HepG2 (cell line): ENCODE measurements around the gene ZNRD2. TPM values are rescaled to one million over a fixed set of nuclear protein-coding genes. Genes with fewer than 3 reads are reported as not detected.

Source experiments
- ATAC-seq: fragments of 200-7000 bp; cut with Tn5 transposase; 3 replicates; pipeline ENCODE4 v1.9.1; 2020; ENCODE audit warnings: mild to moderate bottlenecking, moderate library complexity
- BruUV-seq: library from RNA; stranded (reverse); fragments of 400-500 nt; replicated peaks from 2 replicates; lab custom pipeline; 2021; lab: Mats Ljungman, UMichigan
- CTCF ChIA-PET: fragments of 300-600 bp; formaldehyde crosslinking; extraction: SDS; loops from one replicate; lab custom pipeline; 2021; ENCODE audit warnings: low total read pairs, inconsistent platforms, low intra/inter-chr PET ratio; lab: Yijun Ruan, JAX
- POLR2A ChIA-PET: fragments of 350-600 bp; sonication (Branson Sonifier 250); formaldehyde crosslinking; loops from one replicate; lab custom pipeline; 2020; ENCODE audit warnings: antibody characterized with exemption, inconsistent platforms; lab: Yijun Ruan, JAX
- DNase-seq: peaks from one replicate; pipeline ENCODE4 v3.0.0-alpha.2; 2015; ENCODE audit warnings: low spot score
- FAIRE-seq: peaks from 3 replicates; lab custom pipeline; 2011; peaks lifted over from hg19 to GRCh38; lab: Jason Lieb, UNC
- H2AFZ ChIP-seq: one replicate; pipeline ENCODE4 v1.6.1; 2011; ENCODE audit warnings: low read length, inconsistent platforms
- H3K27ac ChIP-seq: fragments of 300-600 bp; 3 replicates; pipeline ENCODE4 v1.8.0; 2011; ENCODE audit warnings: mixed run types, mild to moderate bottlenecking, mixed read lengths, low read length, inconsistent platforms; ENCODE audit not compliant: insufficient read depth; ENCODE audit errors: extremely low read length
- H3K27me3 ChIP-seq, 2 experiments: fragments of 200-600 bp in 1 of 2; 2 replicates in 1 of 2; 3 replicates in 1 of 2; pipeline versions ENCODE4 v1.6.0 to v1.8.0; 2011; ENCODE audit warnings: low read length in 2 of 2, mild to moderate bottlenecking in 2 of 2, moderate library complexity in 2 of 2, inconsistent platforms in 1 of 2; ENCODE audit not compliant: insufficient read depth in 2 of 2, control insufficient read depth in 1 of 2
- H3K36me3 ChIP-seq, 2 experiments: fragments of 200-600 bp in 1 of 2; replicated peaks in 1 of 2; 2 replicates in 1 of 2; 3 replicates in 1 of 2; pipeline versions ENCODE4 v1.5.1 to v1.8.0; 2011; ENCODE audit warnings: low read length in 2 of 2, inconsistent platforms in 1 of 2; ENCODE audit not compliant: insufficient read depth in 2 of 2, control insufficient read depth in 1 of 2
- H3K4me1 ChIP-seq: 2 replicates; pipeline ENCODE4 v1.5.1; 2012; ENCODE audit warnings: low read length, inconsistent platforms; ENCODE audit not compliant: insufficient read depth
- H3K4me2 ChIP-seq: 2 replicates; pipeline ENCODE4 v1.6.0; 2011; ENCODE audit warnings: low read depth, low read length, inconsistent platforms
- H3K4me3 ChIP-seq, 3 experiments: fragments of 200-600 bp in 1 of 3; sonication (generic), shearing (Covaris generic) in 1 of 3; replicated peaks in 1 of 3; 2 replicates each; pipeline ENCODE4 v1.5.1; 2011 to 2016; ENCODE audit warnings: low read length in 3 of 3, inconsistent platforms in 2 of 3, low read depth in 2 of 3, mild to moderate bottlenecking in 2 of 3, control low read depth in 1 of 3, mixed read lengths in 1 of 3; ENCODE audit not compliant: insufficient read depth in 1 of 3
- H3K79me2 ChIP-seq: one replicate; pipeline ENCODE4 v1.6.1; 2011; ENCODE audit warnings: low read length, inconsistent platforms; ENCODE audit not compliant: insufficient read depth
- H3K9ac ChIP-seq: 2 replicates; pipeline ENCODE4 v1.6.0; 2011; ENCODE audit warnings: mild to moderate bottlenecking, low read depth, low read length, inconsistent platforms; ENCODE audit not compliant: insufficient read depth
- H3K9me3 ChIP-seq: 2 replicates; pipeline ENCODE4 v1.5.1; 2012; ENCODE audit warnings: mild to moderate bottlenecking, low read length
- H4K20me1 ChIP-seq: 2 replicates; pipeline ENCODE4 v1.6.0; 2011; ENCODE audit warnings: inconsistent platforms, mild to moderate bottlenecking, low read length, moderate library complexity; ENCODE audit not compliant: insufficient read depth
- CREB1 ChIP-seq, 2 experiments: fragments of 450-650 bp in 1 of 2; IDR thresholded peaks; 2 replicates each; pipeline ENCODE4 v1.6.1; 2016 to 2017; ENCODE audit warnings: control low read depth in 1 of 2, mild to moderate bottlenecking in 1 of 2, missing compliant biosample characterization in 1 of 2, missing genetic modification characterization in 1 of 2
- KDM5B ChIP-seq: sonication (generic); formaldehyde crosslinking; IDR thresholded peaks from 2 replicates; pipeline ENCODE4 v1.4.0; 2020; ENCODE audit warnings: missing genetic modification reagents, mild to moderate bottlenecking, borderline replicate concordance
- MZF1 ChIP-seq: sonication (generic); formaldehyde crosslinking; IDR thresholded peaks from 2 replicates; pipeline ENCODE4 v1.8.1; 2023; ENCODE audit warnings: mild to moderate bottlenecking, missing genetic modification reagents, borderline replicate concordance
- POGZ ChIP-seq: sonication (generic); formaldehyde crosslinking; IDR thresholded peaks from 2 replicates; pipeline ENCODE4 v1.4.0; 2020; ENCODE audit warnings: mild to moderate bottlenecking, missing genetic modification reagents
- RBM39 ChIP-seq: fragments of 200-400 bp; formaldehyde crosslinking; IDR thresholded peaks from one replicate; pipeline ENCODE4 v1.6.1; 2018; ENCODE audit warnings: antibody characterized with exemption, mild to moderate bottlenecking, low read depth, low read length; ENCODE audit not compliant: poor library complexity, severe bottlenecking
- SIN3B ChIP-seq: fragments of 150-350 bp; IDR thresholded peaks from 2 replicates; pipeline ENCODE4 v1.6.1; 2014; ENCODE audit warnings: low read length
- SMAD3 ChIP-seq: sonication (generic); formaldehyde crosslinking; IDR thresholded peaks from 2 replicates; pipeline ENCODE4 v1.4.0; 2020; ENCODE audit warnings: missing genetic modification reagents
- TAF1 ChIP-seq: sonication (generic); formaldehyde crosslinking; IDR thresholded peaks from 2 replicates; pipeline ENCODE4 v1.4.0; 2020; ENCODE audit warnings: missing genetic modification reagents
- ZKSCAN1 ChIP-seq: fragments of 150-350 bp; IDR thresholded peaks from 2 replicates; pipeline ENCODE4 v1.6.1; 2014; ENCODE audit warnings: low read length
- ZNF101 ChIP-seq: sonication (generic); formaldehyde crosslinking; IDR thresholded peaks from 2 replicates; pipeline ENCODE4 v1.4.0; 2020; ENCODE audit warnings: mild to moderate bottlenecking, low read depth, missing genetic modification reagents, borderline replicate concordance
- ZNF3 ChIP-seq: IDR thresholded peaks from 2 replicates; pipeline ENCODE4 v1.7.0; 2017; ENCODE audit warnings: inconsistent platforms
- ZNF484 ChIP-seq: sonication (generic); formaldehyde crosslinking; IDR thresholded peaks from 2 replicates; pipeline ENCODE4 v1.5.1; 2020; ENCODE audit warnings: mild to moderate bottlenecking, low read depth, missing genetic modification reagents, borderline replicate concordance
- ZNF552 ChIP-seq: sonication (generic); formaldehyde crosslinking; IDR thresholded peaks from 2 replicates; pipeline ENCODE4 v1.9.0; 2022; ENCODE audit warnings: missing genetic modification reagents, mild to moderate bottlenecking, borderline replicate concordance
- ZNF562 ChIP-seq: sonication (generic); formaldehyde crosslinking; IDR thresholded peaks from 2 replicates; pipeline ENCODE4 v1.8.0; 2022; ENCODE audit warnings: missing genetic modification reagents, borderline replicate concordance
- ZSCAN30 ChIP-seq: sonication (generic); formaldehyde crosslinking; IDR thresholded peaks from 2 replicates; pipeline ENCODE4 v1.5.0; 2020; ENCODE audit warnings: mild to moderate bottlenecking, missing genetic modification reagents
- WGBS: methylation state at CpG from one replicate; pipeline ENCODE4 v1.1.6; 2017; ENCODE audit warnings: low lambda C conversion rate; 5-methylcytosine and 5-hydroxymethylcytosine counted together
- in situ Hi-C: cut with HindIII; loops from 2 replicates; pipeline ENCODE4 v1.10.0; 2017; ENCODE audit warnings: low pct_unique_long_range_greater_than_20kb; ENCODE audit not compliant: extremely low pct_ligation_motif_present
- intact Hi-C: fragments of 100-400 bp; cut with micrococcal nuclease; formaldehyde crosslinking; loops from one replicate; pipeline ENCODE4 v1.10.0; 2022; ENCODE audit not compliant: unreplicated experiment
- polyA plus RNA-seq, 8 experiments: library from polyadenylated mRNA; depleted of rRNA in 3 of 8; stranded (reverse) in 7 of 8; unstranded in 1 of 8; fragments of >200 nt; fragmentation: Illumina TruSeq in 4 of 8; extraction: Trizol in 4 of 8; gene quantifications; 2 replicates each; pipeline versions ENCODE4 v1.2.1 to v1.2.3, GENCODE V29; 2011 to 2016; ENCODE audit warnings: low read depth in 4 of 8, missing spikeins in 1 of 8, mixed read lengths in 1 of 8; ENCODE audit not compliant: insufficient read depth in 1 of 8
- total RNA-seq, 5 experiments: library from RNA; depleted of rRNA; stranded (reverse); fragments of >200 nt; fragmentation: Illumina TruSeq; extraction: Trizol; gene quantifications; 2 replicates each; pipeline ENCODE4 v1.2.3, GENCODE V29; 2016; ENCODE audit warnings: low read depth in 1 of 5

Gene ZNRD2
- total and polyA plus RNA-seq, 2 of the 13 experiments (the other 11 are each of a cell fraction or from before 2014, with no cell fraction given): 29.2 to 34.0 TPM

GRCh38 chr11:65562788-65563187 is 7.5 kb upstream of the ZNRD2 start:
- ATAC-seq: no peak
- POLR2A ChIA-PET: interaction anchor here (2.2 kb wide), 1 partner anchor 11 kb away, joined by 6 read pairs; no protein-coding TSS in a partner anchor
- intact Hi-C loops (no loop called here), in situ Hi-C loops (no loop called here)
- WGBS: 22% methylated on average over 7 of the region's 9 CpGs
- H3K4me3 ChIP-seq: no peak overlapping the region
- no peak overlapping the region for H3K9ac ChIP-seq
- H3K9me3 ChIP-seq: no peaks in the 10 kb centered on the region
- no TSS peak for BruUV-seq
- no peaks in the 10 kb centered on the region for H3K79me2 ChIP-seq
- no peak overlapping the region for H2AFZ ChIP-seq
- FAIRE-seq: no peak
- H3K27ac ChIP-seq: no peak overlapping the region
- no peak for DNase-seq
- peaks cover 49% of the 10 kb centered on the region for H3K4me1 ChIP-seq
- CTCF ChIA-PET: no interaction called here
- no peaks in the 10 kb centered on the region for H4K20me1 ChIP-seq
- H3K36me3 ChIP-seq: no peaks in the 10 kb centered on the region
- no peak for TF ChIP-seq RBM39
- 0 out of 2 replicates have a peak, but pooled peaks have one; percentile 23 for TF ChIP-seq CREB1 (IDR thresholded peaks at IDR 0.05)
- TF ChIP-seq CREB1 (CRISPR knock-in tag; IDR thresholded peaks at IDR 0.05): no peak
- peak; percentile 97 for TF ChIP-seq ZNF3 (CRISPR knock-in tag)
- H3K27me3 ChIP-seq: no peaks in the 10 kb centered on the region
- H3K4me2 ChIP-seq: peak overlapping the region; percentile 47; the same call in 1 of the 2 replicates

GRCh38 chr11:65563601-65564000 is 6.7 kb upstream of the ZNRD2 start:
- WGBS: 100% methylated on average over 3 of the region's 4 CpGs
- Histone ChIP-seq H3K27ac (no peak overlapping the region), H3K4me2 (peak overlapping the region; percentile 62; the same call in 1 of the 2 replicates), H3K36me3 (no peaks in the 10 kb centered on the region)
- CTCF ChIA-PET: no interaction called here
- no peak for TF ChIP-seq ZNF484 (CRISPR knock-in tag)
- no peak for TF ChIP-seq ZNF552 (CRISPR knock-in tag)
- no peak for TF ChIP-seq KDM5B (CRISPR knock-in tag)
- no peak for TF ChIP-seq SMAD3
- no peak for TF ChIP-seq SIN3B
- no peak for TF ChIP-seq ZKSCAN1
- no peak for TF ChIP-seq TAF1 (CRISPR knock-in tag)
- no peak for TF ChIP-seq MZF1 (CRISPR knock-in tag)
- no peak for TF ChIP-seq ZNF101 (CRISPR knock-in tag)
- TF ChIP-seq ZSCAN30 (CRISPR knock-in tag): no peak
- TF ChIP-seq POGZ (CRISPR knock-in tag): no peak
- TF ChIP-seq ZNF562 (CRISPR knock-in tag): no peak
- TF ChIP-seq, all 625 proteins: peak for 0
- no peak for ATAC-seq
- FAIRE-seq: no peak
- Histone ChIP-seq H3K79me2 (no peaks in the 10 kb centered on the region), H3K27me3 (no peaks in the 10 kb centered on the region), H3K9ac (no peak overlapping the region), H3K9me3 (no peaks in the 10 kb centered on the region), H4K20me1 (no peaks in the 10 kb centered on the region), H3K4me1 (peaks cover 55% of the 10 kb centered on the region), H3K4me3 (no peak overlapping the region), H2AFZ (no peak overlapping the region)
- in situ Hi-C loops (no loop called here), intact Hi-C loops (no loop called here)
- no peak for DNase-seq
- POLR2A ChIA-PET: interaction anchor here (2.2 kb wide), 1 partner anchor 12 kb away, joined by 6 read pairs; no protein-coding TSS in a partner anchor
- no TSS peak for BruUV-seq
